ENCODE measurements around the gene FNDC5. TPM values are rescaled to one million over a fixed set of nuclear protein-coding genes. Genes with fewer than 3 reads are reported as not detected.

The FNDC5 gene
- total RNA-seq, 3 donors from 2014 or later (not counting 1 experiment from before 2014, with no cell fraction given), result 0.36 TPM; not detected in 2

GRCh38 chr1:32900956-32901822 lies 30.5 kb upstream of the FNDC5 start, which contains the start of gene TMEM54:
Gene TMEM54 (minus strand): TSS chr1:32901389. CDS start chr1:32901238, 151 bp downstream.
- ATAC-seq (peak; percentile 48 to 86 (median 77)), DNase-seq (peak in 1 of 2 donors; percentile 29)
- Histone ChIP-seq H3K4me3 (ENCODE audit: low read length) (no peak within 1 kb of the TSS), H3K4me1 (ENCODE audit: control insufficient read depth, insufficient read depth, low read length) (peaks cover 11% of the 10 kb centered on the region), H3K36me3 (ENCODE audit: control insufficient read depth, insufficient read depth, low read length) (no peaks in the 10 kb centered on the region), H3K27me3 (ENCODE audit: control insufficient read depth, insufficient read depth, low read length) (peaks cover 28% of the 10 kb centered on the region), H3K27ac (ENCODE audit: low read length) (no peak within 1 kb of the TSS), H3K9me3 (ENCODE audit: control insufficient read depth, insufficient read depth, low read length) (no peaks in the 10 kb centered on the region)
- Mint-ChIP-seq H3K4me1 (peaks cover 4 to 10% of the 10 kb centered on the region in 2 donors), H3K36me3 (no peaks in the 10 kb centered on the region), H3K27ac (no peak within 1 kb of the TSS), H3K4me3 (peak within 1 kb of the TSS; percentile 86), H3K9me3 (no peaks in the 10 kb centered on the region), H3K27me3 (ENCODE audit: low read depth in 2 of 2) (peaks cover 32 to 36% of the 10 kb centered on the region in 2 donors)
- no peak for TF ChIP-seq CTCF (IDR thresholded peaks at IDR 0.05)
- intact Hi-C loops (cut with micrococcal nuclease), result no loop called here
- 2% methylated on average over 92 of the region's 92 CpGs for WGBS (ENCODE audit: insufficient coverage)

- Mint-ChIP-seq H3K9me3 (no peaks in the 10 kb centered on the region), H3K36me3 (no peaks in the 10 kb centered on the region), H3K4me3 (peak overlapping the region; percentile 76), H3K27me3 (ENCODE audit: low read depth in 2 of 2) (peaks cover 33 to 38% of the 10 kb centered on the region in 2 donors), H3K27ac (no peak overlapping the region), H3K4me1 (peaks cover 4 to 10% of the 10 kb centered on the region in 2 donors)
- intact Hi-C loops (cut with micrococcal nuclease), result no loop called here
- TF ChIP-seq CTCF (IDR thresholded peaks at IDR 0.05), result no peak
- DNase-seq (no peak), ATAC-seq (no peak)
- no peak overlapping the region for H3K4me3 ChIP-seq (ENCODE audit: low read length)
- H3K4me1 ChIP-seq (ENCODE audit: control insufficient read depth, insufficient read depth, low read length), result peaks cover 11% of the 10 kb centered on the region
- peaks cover 28% of the 10 kb centered on the region for H3K27me3 ChIP-seq (ENCODE audit: control insufficient read depth, insufficient read depth, low read length)
- H3K36me3 ChIP-seq (ENCODE audit: control insufficient read depth, insufficient read depth, low read length), result no peaks in the 10 kb centered on the region
- H3K9me3 ChIP-seq (ENCODE audit: control insufficient read depth, insufficient read depth, low read length), result no peaks in the 10 kb centered on the region
- WGBS (ENCODE audit: insufficient coverage), result 30% methylated on average over 22 of the region's 22 CpGs
- H3K27ac ChIP-seq (ENCODE audit: low read length), result no peak overlapping the region
Measured at GRCh38 chr1:32900371-32900955, 29.8 kb upstream of the FNDC5 start.

GRCh38 chr1:32899586-32900296 lies 29.0 kb upstream of the FNDC5 start:
- 86% methylated on average over 7 of the region's 7 CpGs for WGBS (ENCODE audit: insufficient coverage)
- Histone ChIP-seq H3K27me3 (ENCODE audit: control insufficient read depth, insufficient read depth, low read length) (peaks cover 32% of the 10 kb centered on the region), H3K9me3 (ENCODE audit: control insufficient read depth, insufficient read depth, low read length) (no peaks in the 10 kb centered on the region), H3K27ac (ENCODE audit: low read length) (no peak overlapping the region), H3K4me1 (ENCODE audit: control insufficient read depth, insufficient read depth, low read length) (peaks cover 11% of the 10 kb centered on the region), H3K36me3 (ENCODE audit: control insufficient read depth, insufficient read depth, low read length) (no peaks in the 10 kb centered on the region), H3K4me3 (ENCODE audit: low read length) (no peak overlapping the region)
- Mint-ChIP-seq H3K4me3 (no peak overlapping the region), H3K9me3 (no peaks in the 10 kb centered on the region), H3K27me3 (ENCODE audit: low read depth in 2 of 2) (peaks cover 28 to 38% of the 10 kb centered on the region in 2 donors), H3K36me3 (no peaks in the 10 kb centered on the region), H3K27ac (no peak overlapping the region), H3K4me1 (peaks cover 4 to 10% of the 10 kb centered on the region in 2 donors)
- no peak for DNase-seq
- ATAC-seq, result no peak
- TF ChIP-seq CTCF (IDR thresholded peaks at IDR 0.05), result no peak
- intact Hi-C loops (cut with micrococcal nuclease), result no loop called here

All from natural killer cell (primary cell).